HG03175 (cell line): Measurements from ENCODE around the gene SPTA1.

Experiments used
- ATAC-seq: cut with Tn5 transposase; IDR thresholded peaks from one replicate; pipeline ENCODE4 v1.9.1; 2021; ENCODE audit warnings: mild to moderate bottlenecking, moderate library complexity; ENCODE audit not compliant: unreplicated experiment

The SPTA1 gene

GRCh38 chr1:158577561-158577960 is 109.0 kb downstream of the SPTA1 start:
- ATAC-seq: no peak

- no peak for ATAC-seq
Observed at GRCh38 chr1:158572226-158572625, 114.3 kb downstream of the SPTA1 start.

GRCh38 chr1:158570480-158570879 is 116.0 kb downstream of the SPTA1 start, which contains the start of gene OR6P1:
TSS of gene OR6P1 (minus strand) at chr1:158570580. CDS start at chr1:158563604, 6,976 bp downstream.
- no peak for ATAC-seq

- no peak for ATAC-seq
Observed at GRCh38 chr1:158564608-158565007, 121.9 kb downstream of the SPTA1 start.

- no peak for ATAC-seq
Observed at GRCh38 chr1:158563853-158564252, 122.7 kb downstream of the SPTA1 start.
